Body of pancreas (tissue), 4 donors: ENCODE results near the gene NEDD4L.

Experiments
- CTCF ChIP-seq, 7 experiments: fragments of 450-650 bp in 4 of 7; fragments of 200-600 bp in 3 of 7; sonication (generic) in 3 of 7; IDR thresholded peaks; one replicate each; pipeline ENCODE4 v1.5.1; 2016 to 2019; ENCODE audit warnings: antibody characterized with exemption in 7 of 7
- POLR2A ChIP-seq, 3 donors: fragments of 450-650 bp; IDR thresholded peaks; one replicate each; pipeline ENCODE4 v1.6.1; 2016; ENCODE audit warnings: antibody characterized with exemption in 3 of 3, mild to moderate bottlenecking in 2 of 3

- no peak for TF ChIP-seq POLR2A (IDR thresholded peaks at IDR 0.05)
- no peak for TF ChIP-seq CTCF (IDR thresholded peaks at IDR 0.05)
Observed at GRCh38 chr18:58341916-58342315, 297.9 kb downstream of the NEDD4L start.
